ENCODE data around the gene RUVBL2. TPM values are rescaled to one million over a fixed set of nuclear protein-coding genes. Genes with fewer than 3 reads are reported as not detected.

Gene RUVBL2
- total RNA-seq, 1 experiment from 2014 or later, result 270 TPM

DNA sequence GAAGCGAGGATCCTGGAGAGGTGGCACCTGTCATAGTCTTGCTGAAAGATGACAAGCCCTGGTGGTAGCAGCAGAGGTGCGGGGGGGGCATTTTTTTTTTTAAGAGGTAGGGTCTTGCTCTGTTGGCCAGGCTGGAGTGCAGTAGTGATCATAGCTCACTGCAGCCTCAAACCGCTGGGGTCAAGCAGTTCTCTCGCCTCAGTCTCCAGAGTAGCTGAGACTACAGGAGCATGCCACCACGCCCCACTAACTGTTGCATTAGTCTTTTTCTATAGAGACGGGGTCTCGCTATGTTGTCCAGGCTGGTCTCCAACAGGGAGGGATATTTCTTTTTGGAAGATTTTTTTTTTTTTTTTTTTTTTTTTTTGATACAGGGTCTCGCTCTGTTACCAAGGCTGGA is 35.7 kb upstream of the RUVBL2 start (continued):
- TF ChIP-seq, protein P1, sequence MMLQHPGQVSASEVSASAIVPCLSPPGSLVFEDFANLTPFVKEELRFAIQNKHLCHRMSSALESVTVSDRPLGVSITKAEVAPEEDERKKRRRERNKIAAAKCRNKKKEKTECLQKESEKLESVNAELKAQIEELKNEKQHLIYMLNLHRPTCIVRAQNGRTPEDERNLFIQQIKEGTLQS (IDR thresholded peaks at IDR 0.05), result no peak
- no peak for TF ChIP-seq POLR2A (IDR thresholded peaks at IDR 0.05; ENCODE audit: borderline replicate concordance, extremely low read depth, insufficient read depth, insufficient read length)
- no peak for TF ChIP-seq ZFX (IDR thresholded peaks at IDR 0.05)

- Histone ChIP-seq H3K9me2 (ENCODE audit: insufficient read depth) (no peaks in the 10 kb centered on the region), H3K4me1 (ENCODE audit: control insufficient read depth in 1 of 2, insufficient read depth in 2 of 2, low read length in 2 of 2) (peaks cover 38 to 54% of the 10 kb centered on the region in 2 experiments), H3K36me3 (ENCODE audit: control insufficient read depth in 1 of 2, insufficient read depth in 2 of 2, low read length in 2 of 2) (peaks cover 0 to 4% of the 10 kb centered on the region in 2 experiments; a peak in 1 of 4 replicates), H3K9ac (ENCODE audit: low read length) (no peak overlapping the region), H3K9me3 (ENCODE audit: control insufficient read depth in 1 of 2, insufficient read depth in 1 of 2, low read depth in 1 of 2, low read length in 2 of 2) (no peaks in the 10 kb centered on the region), H3K4me2 (ENCODE audit: low read length) (no peak overlapping the region), H3K27ac (ENCODE audit: low read depth, low read length) (no peak overlapping the region), H3K27me3 (ENCODE audit: insufficient read depth, low read length) (no peaks in the 10 kb centered on the region), H2AFZ (ENCODE audit: low read depth, low read length, poor library complexity, severe bottlenecking) (no peak overlapping the region), H4K20me1 (ENCODE audit: insufficient read depth) (no peaks in the 10 kb centered on the region), H3K4me3 (replicated peaks in 1 of 2; ENCODE audit: low read depth in 1 of 2, low read length in 2 of 2) (no peak overlapping the region), H3K79me2 (ENCODE audit: insufficient read depth, low read length) (peaks cover 16% of the 10 kb centered on the region)
- CTCF ChIA-PET, result interaction anchor here (0.8 to 1.1 kb wide), 2 partner anchors 11 to 34 kb away, joined by 3 to 4 read pairs; partner anchors contain the start of genes GYS1 and RUVBL2
- RAD21 ChIA-PET (ENCODE audit: low non-redundant PET in 1 of 2, low total read pairs in 2 of 2, uncharacterized antibody in 2 of 2, unreplicated experiment in 2 of 2), result interaction anchor here in 1 of 2 experiments (0.7 kb wide), 1 partner anchor 201 kb away, joined by 6 read pairs; no protein-coding TSS in a partner anchor
- no peak for ATAC-seq
- POLR2A ChIA-PET, result interaction anchor here (0.6 kb wide), 1 partner anchor 971 kb away, joined by 4 read pairs; no protein-coding TSS in a partner anchor
- intact Hi-C loops (cut with micrococcal nuclease), result no loop called here
- no peak for TF ChIP-seq YY1 (IDR thresholded peaks at IDR 0.05; ENCODE audit: extremely low read depth, insufficient replicate concordance, low read depth, low read length)
- TF ChIP-seq ZFX (IDR thresholded peaks at IDR 0.05), result no peak
- TF ChIP-seq, protein P2, sequence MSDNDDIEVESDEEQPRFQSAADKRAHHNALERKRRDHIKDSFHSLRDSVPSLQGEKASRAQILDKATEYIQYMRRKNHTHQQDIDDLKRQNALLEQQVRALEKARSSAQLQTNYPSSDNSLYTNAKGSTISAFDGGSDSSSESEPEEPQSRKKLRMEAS (IDR thresholded peaks at IDR 0.05), result no peak
- TF ChIP-seq JUND (IDR thresholded peaks at IDR 0.05), result no peak
- TF ChIP-seq, protein P3, sequence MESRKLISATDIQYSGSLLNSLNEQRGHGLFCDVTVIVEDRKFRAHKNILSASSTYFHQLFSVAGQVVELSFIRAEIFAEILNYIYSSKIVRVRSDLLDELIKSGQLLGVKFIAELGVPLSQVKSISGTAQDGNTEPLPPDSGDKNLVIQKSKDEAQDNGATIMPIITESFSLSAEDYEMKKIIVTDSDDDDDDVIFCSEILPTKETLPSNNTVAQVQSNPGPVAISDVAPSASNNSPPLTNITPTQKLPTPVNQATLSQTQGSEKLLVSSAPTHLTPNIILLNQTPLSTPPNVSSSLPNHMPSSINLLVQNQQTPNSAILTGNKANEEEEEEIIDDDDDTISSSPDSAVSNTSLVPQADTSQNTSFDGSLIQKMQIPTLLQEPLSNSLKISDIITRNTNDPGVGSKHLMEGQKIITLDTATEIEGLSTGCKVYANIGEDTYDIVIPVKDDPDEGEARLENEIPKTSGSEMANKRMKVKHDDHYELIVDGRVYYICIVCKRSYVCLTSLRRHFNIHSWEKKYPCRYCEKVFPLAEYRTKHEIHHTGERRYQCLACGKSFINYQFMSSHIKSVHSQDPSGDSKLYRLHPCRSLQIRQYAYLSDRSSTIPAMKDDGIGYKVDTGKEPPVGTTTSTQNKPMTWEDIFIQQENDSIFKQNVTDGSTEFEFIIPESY (IDR thresholded peaks at IDR 0.05; ENCODE audit: extremely low read depth, insufficient replicate concordance, low read length), result no peak
- TF ChIP-seq EZH2phosphoT487 (IDR thresholded peaks at IDR 0.05; ENCODE audit: borderline replicate concordance), result no peak
- DNase-seq (ENCODE audit: low read depth, low spot score), result no peak
- no TSS peak for BruUV-seq (replicated peaks)
Observed at GRCh38 chr19:48959341-48960239, 34.1 kb upstream of the RUVBL2 start.
